ENCODE results near the gene TCFL5.

The TCFL5 gene

GRCh38 chr20:62794007-62794724 lies 67.5 kb downstream of the TCFL5 start:
- peak; percentile 78 for DNase-seq

- DNase-seq = no peak
Observed at GRCh38 chr20:62793757-62794006, 67.9 kb downstream of the TCFL5 start.

- no peak for DNase-seq
Observed at GRCh38 chr20:62792940-62793756, 68.5 kb downstream of the TCFL5 start.

GRCh38 chr20:62792182-62792939 lies 69.3 kb downstream of the TCFL5 start:
- no peak for DNase-seq

- DNase-seq = peak; percentile 45
Observed at GRCh38 chr20:62791301-62792181, 70.1 kb downstream of the TCFL5 start.
